GM18517 (cell line): ENCODE data around the gene LAMC3.
"Not testable (repeated sequence)": the region's sequence is repeated elsewhere in the genome, so short reads cannot be mapped to it uniquely, and the experiment has no call there.

Source experiments
- ATAC-seq: cut with Tn5 transposase; IDR thresholded peaks from one replicate; pipeline ENCODE4 v1.9.1; 2021; ENCODE audit warnings: mild to moderate bottlenecking, moderate library complexity; ENCODE audit not compliant: unreplicated experiment

LAMC3 gene

GRCh38 chr9:131112374-131113154 is 103.6 kb downstream of the LAMC3 start:
- no peak for ATAC-seq

GRCh38 chr9:131113655-131114054 is 104.7 kb downstream of the LAMC3 start:
- ATAC-seq: no peak

GRCh38 chr9:131114084-131114535 is 105.1 kb downstream of the LAMC3 start:
- ATAC-seq: no peak

GRCh38 chr9:131115360-131115742 is 106.4 kb downstream of the LAMC3 start:
- not testable (repeated sequence) for ATAC-seq

- ATAC-seq: no peak
These were observed 107.5 kb downstream of the LAMC3 start for GRCh38 chr9:131116281-131117120.

- no peak for ATAC-seq
These were observed 108.3 kb downstream of the LAMC3 start for GRCh38 chr9:131117121-131117761.

- ATAC-seq: no peak
These were observed 108.8 kb downstream of the LAMC3 start for GRCh38 chr9:131117762-131118145.

- no peak for ATAC-seq
These were observed 110.6 kb downstream of the LAMC3 start for GRCh38 chr9:131119600-131119999.

- ATAC-seq: no peak
These were observed 111.8 kb downstream of the LAMC3 start for GRCh38 chr9:131120620-131121228.

- no peak for ATAC-seq
These were observed 112.4 kb downstream of the LAMC3 start for GRCh38 chr9:131121346-131121745.

GRCh38 chr9:131122158-131122557 is 113.2 kb downstream of the LAMC3 start:
- ATAC-seq: no peak

GRCh38 chr9:131125038-131125287 is 116.0 kb downstream of the LAMC3 start:
- ATAC-seq: no peak

GRCh38 chr9:131125288-131126058 is 116.5 kb downstream of the LAMC3 start, which contains the start of gene NUP214:
TSS of gene NUP214 (plus strand) at chr9:131125586. CDS start at chr9:131125705, 119 bp downstream.
- peak; percentile 91 for ATAC-seq

- no peak for ATAC-seq
These were observed 117.1 kb downstream of the LAMC3 start for GRCh38 chr9:131126059-131126426.

GRCh38 chr9:131129183-131129582 is 120.2 kb downstream of the LAMC3 start:
- ATAC-seq: no peak

- no peak for ATAC-seq
These were observed 129.7 kb downstream of the LAMC3 start for GRCh38 chr9:131138676-131139075.

GRCh38 chr9:131140112-131140511 is 131.1 kb downstream of the LAMC3 start:
- ATAC-seq: no peak

GRCh38 chr9:131140550-131140949 is 131.6 kb downstream of the LAMC3 start:
- ATAC-seq: no peak

GRCh38 chr9:131142160-131142559 is 133.2 kb downstream of the LAMC3 start:
- ATAC-seq: no peak
